Vagina (tissue), 2 donors: Measurements from ENCODE around the gene EHD1. TPM values are rescaled to one million over a fixed set of nuclear protein-coding genes. Genes with fewer than 3 reads are reported as not detected.

Source experiments
- DNase-seq, 2 donors: peaks; one replicate each; pipeline ENCODE4 v3.0.0-alpha.2; 2017; ENCODE audit errors: extremely low spot score in 2 of 2
- H3K27ac ChIP-seq: fragments of 200-600 bp; sonication (generic); one replicate; pipeline ENCODE4 v1.5.1; 2019
- H3K27me3 ChIP-seq: fragments of 200-600 bp; sonication (generic); one replicate; pipeline ENCODE4 v1.5.1; 2019
- H3K36me3 ChIP-seq, 2 donors: fragments of 200-600 bp; sonication (generic); one replicate each; pipeline ENCODE4 v1.5.1; 2017 to 2019
- H3K4me1 ChIP-seq: fragments of 200-600 bp; sonication (generic); one replicate; pipeline ENCODE4 v1.5.1; 2019
- H3K4me3 ChIP-seq, 2 donors: fragments of 200-600 bp; sonication (generic); 1 replicate in 1 of 2; 2 replicates in 1 of 2; pipeline ENCODE4 v1.5.1; 2016 to 2019
- H3K9me3 ChIP-seq: fragments of 200-600 bp; sonication (generic); one replicate; pipeline ENCODE4 v1.5.1; 2019
- POLR2A ChIP-seq, 2 donors: fragments of 450-650 bp; IDR thresholded peaks; one replicate each; pipeline ENCODE4 v1.6.1; 2017; ENCODE audit warnings: antibody characterized with exemption in 2 of 2, mild to moderate bottlenecking in 2 of 2, moderate library complexity in 2 of 2
- POLR2AphosphoS5 ChIP-seq, 2 donors: sonication (generic); formaldehyde crosslinking; IDR thresholded peaks; one replicate each; pipeline ENCODE4 v1.9.0; 2017; ENCODE audit warnings: antibody characterized with exemption in 2 of 2, mild to moderate bottlenecking in 2 of 2, low read depth in 1 of 2; ENCODE audit not compliant: insufficient read depth in 1 of 2
- intact Hi-C: fragments of 100-400 bp; cut with DNase I; formaldehyde crosslinking; loops from one replicate; pipeline ENCODE4 v1.15.1; 2023
- total RNA-seq: library from RNA; depleted of rRNA; stranded (reverse); fragments of >200 nt; gene quantifications from one replicate; pipeline ENCODE4 v1.2.3, GENCODE V29; 2016
- TF ChIP-seq, protein P1 (sequence below), 3 experiments: fragments of 450-650 bp in 2 of 3; fragments of 200-600 bp in 1 of 3; sonication (generic) in 1 of 3; IDR thresholded peaks; one replicate each; pipeline ENCODE4 v1.5.1; 2017 to 2019; ENCODE audit warnings: antibody characterized with exemption in 3 of 3, mild to moderate bottlenecking in 2 of 3, moderate library complexity in 2 of 3

Gene EHD1
- total RNA-seq, 1 donor from 2014 or later: 61.6 TPM

DNA sequence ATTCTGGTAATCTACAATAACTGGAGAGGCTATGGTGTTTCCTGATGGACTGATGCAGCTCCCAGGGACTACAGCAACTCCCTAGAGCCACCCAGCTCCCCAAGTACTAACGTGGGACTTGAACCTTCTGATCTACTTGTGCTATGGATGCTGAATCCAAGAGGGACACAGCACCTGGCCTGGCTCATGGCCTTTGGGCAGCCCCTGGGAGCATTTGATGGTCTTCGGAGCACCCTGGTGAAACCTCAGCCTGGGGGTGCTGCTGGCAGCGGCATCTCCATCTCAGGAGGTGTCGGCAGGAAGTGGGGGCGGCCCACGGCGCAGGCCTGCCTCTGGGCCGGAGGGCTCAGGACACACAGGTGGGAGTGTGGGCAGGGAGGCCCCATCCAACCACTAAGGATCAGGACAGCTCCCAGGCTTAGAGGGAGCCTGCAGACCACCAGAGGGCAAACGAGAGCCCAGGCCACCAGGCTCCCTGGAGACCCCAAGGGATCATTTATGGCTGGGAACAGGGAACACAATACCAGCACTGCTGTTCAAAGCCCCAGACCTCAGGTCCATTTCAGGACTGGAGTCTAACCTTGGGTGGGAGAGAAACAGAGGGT, 8.7 kb downstream of the EHD1 start:
- TF ChIP-seq, protein P1, sequence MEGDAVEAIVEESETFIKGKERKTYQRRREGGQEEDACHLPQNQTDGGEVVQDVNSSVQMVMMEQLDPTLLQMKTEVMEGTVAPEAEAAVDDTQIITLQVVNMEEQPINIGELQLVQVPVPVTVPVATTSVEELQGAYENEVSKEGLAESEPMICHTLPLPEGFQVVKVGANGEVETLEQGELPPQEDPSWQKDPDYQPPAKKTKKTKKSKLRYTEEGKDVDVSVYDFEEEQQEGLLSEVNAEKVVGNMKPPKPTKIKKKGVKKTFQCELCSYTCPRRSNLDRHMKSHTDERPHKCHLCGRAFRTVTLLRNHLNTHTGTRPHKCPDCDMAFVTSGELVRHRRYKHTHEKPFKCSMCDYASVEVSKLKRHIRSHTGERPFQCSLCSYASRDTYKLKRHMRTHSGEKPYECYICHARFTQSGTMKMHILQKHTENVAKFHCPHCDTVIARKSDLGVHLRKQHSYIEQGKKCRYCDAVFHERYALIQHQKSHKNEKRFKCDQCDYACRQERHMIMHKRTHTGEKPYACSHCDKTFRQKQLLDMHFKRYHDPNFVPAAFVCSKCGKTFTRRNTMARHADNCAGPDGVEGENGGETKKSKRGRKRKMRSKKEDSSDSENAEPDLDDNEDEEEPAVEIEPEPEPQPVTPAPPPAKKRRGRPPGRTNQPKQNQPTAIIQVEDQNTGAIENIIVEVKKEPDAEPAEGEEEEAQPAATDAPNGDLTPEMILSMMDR (IDR thresholded peaks at IDR 0.05): no peak
- TF ChIP-seq POLR2A (IDR thresholded peaks at IDR 0.05): no peak
- Histone ChIP-seq H3K27ac (peak overlapping the region; percentile 91), H3K9me3 (no peaks in the 10 kb centered on the region), H3K4me3 (peak overlapping the region; percentile 2 to 21), H3K27me3 (no peaks in the 10 kb centered on the region), H3K36me3 (peaks cover 0 to 17% of the 10 kb centered on the region in 2 donors), H3K4me1 (peaks cover 92% of the 10 kb centered on the region)
- no peak for DNase-seq
- intact Hi-C loops: no loop called here

DNA sequence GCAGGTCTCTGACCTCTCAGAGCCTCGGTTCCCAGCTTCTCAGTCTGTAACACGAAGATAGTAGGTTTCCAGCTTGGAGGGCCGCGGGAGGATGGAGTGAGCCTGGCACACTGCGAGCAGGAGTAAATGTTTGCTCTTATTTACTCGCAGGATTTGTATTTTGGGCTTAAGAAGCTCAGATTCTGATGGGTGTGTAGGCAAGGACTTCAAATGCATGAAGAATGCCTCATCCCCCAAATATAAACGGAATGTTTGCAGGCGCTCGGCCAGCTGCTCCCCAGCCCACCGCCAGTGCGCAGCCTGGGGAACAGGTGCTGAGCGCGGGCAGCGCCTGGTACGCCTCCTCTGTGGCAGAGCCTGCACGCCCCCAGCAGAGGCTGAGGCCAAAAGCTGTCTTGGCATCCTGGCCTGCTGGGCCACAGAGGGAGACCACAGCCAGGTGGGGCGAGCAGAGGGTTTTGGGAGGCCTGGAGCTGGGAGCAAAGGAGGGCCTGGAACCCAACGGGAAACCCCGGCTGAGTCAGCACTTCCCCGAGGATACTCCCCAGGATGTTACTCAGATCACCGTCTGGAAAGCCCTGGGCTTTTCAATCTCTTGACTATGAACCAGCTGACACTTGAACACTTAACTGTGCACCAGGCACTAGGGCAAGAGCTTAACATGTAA, 9.4 kb downstream of the EHD1 start:
- Histone ChIP-seq H3K4me1 (peaks cover 94% of the 10 kb centered on the region), H3K4me3 (peak overlapping the region in 1 of 2 donors; percentile 21), H3K27me3 (no peaks in the 10 kb centered on the region), H3K27ac (peak overlapping the region; percentile 91), H3K9me3 (no peaks in the 10 kb centered on the region), H3K36me3 (peaks cover 0 to 17% of the 10 kb centered on the region in 2 donors)
- DNase-seq: no peak
- TF ChIP-seq POLR2AphosphoS5 (IDR thresholded peaks at IDR 0.05; ENCODE audit: insufficient read depth in 1 of 2, low read depth in 1 of 2) (peak in 1 of 2 donors; percentile 57), POLR2A (IDR thresholded peaks at IDR 0.05) (no peak)
- intact Hi-C loops: no loop called here

DNA sequence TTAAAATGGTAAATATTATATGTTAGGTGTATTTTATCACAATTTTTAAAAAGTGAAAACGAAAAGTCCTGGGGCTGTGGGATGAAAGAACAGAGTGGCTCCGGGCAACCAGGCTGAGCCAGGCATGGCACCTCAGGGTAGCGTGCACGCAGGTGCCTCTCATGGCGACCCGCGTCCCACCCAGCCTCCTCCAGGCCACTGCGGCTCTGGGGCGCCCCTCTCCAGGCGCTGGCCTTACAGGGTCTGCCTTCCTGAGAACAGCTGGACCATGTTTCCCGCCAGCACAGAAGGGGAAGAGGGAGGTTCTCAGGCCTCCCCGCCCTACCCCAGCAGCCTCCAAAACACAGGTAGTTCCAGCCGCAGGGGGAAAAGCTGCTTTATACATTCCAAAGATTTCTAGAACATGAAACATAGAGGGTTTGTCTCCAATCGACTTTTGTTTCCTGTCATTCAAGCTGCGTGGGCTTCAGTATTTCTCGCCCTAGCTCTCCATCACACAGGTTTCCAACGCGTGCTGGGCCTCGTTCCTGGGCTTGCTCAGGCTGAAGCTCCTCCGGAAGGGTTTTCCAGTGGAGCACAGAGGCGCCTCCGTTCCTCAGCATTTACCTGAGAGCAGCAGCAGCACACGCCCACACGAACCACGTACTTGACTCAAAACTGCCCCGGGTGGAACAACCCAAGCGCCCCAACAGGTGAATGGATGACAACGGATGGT, 10.5 kb downstream of the EHD1 start:
- intact Hi-C loops: no loop called here
- H3K4me1 ChIP-seq: peaks cover 98% of the 10 kb centered on the region
- DNase-seq: no peak
- H3K9me3 ChIP-seq: no peaks in the 10 kb centered on the region
- peaks cover 0 to 6% of the 10 kb centered on the region in 2 donors for H3K36me3 ChIP-seq
- TF ChIP-seq, protein P1 (IDR thresholded peaks at IDR 0.05): no peak
- TF ChIP-seq POLR2A (IDR thresholded peaks at IDR 0.05): no peak
- TF ChIP-seq POLR2AphosphoS5 (IDR thresholded peaks at IDR 0.05; ENCODE audit: insufficient read depth in 1 of 2, low read depth in 1 of 2): no peak
- H3K27me3 ChIP-seq: no peaks in the 10 kb centered on the region
- H3K4me3 ChIP-seq: no peak overlapping the region
- H3K27ac ChIP-seq: peak overlapping the region; percentile 91

DNA sequence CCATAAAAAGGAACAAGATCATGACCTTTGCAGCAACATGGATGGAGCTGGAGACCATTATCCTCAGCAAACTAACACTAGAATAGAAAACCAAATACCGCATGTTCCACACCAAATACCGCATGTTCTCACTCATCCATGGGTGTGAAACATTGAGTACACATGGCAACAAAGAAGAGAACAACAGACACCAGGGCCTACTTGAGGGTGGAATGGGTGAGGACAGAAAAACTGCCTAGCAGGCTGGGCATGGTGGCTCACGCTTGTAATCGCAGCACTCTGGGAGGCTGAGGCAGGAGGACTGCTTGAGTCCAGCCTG, 12.3 kb downstream of the EHD1 start:
- H3K36me3 ChIP-seq: no peaks in the 10 kb centered on the region
- intact Hi-C loops: no loop called here
- peaks cover 93% of the 10 kb centered on the region for H3K4me1 ChIP-seq
- DNase-seq: no peak
- no peak overlapping the region for H3K4me3 ChIP-seq
- no peaks in the 10 kb centered on the region for H3K27me3 ChIP-seq
- TF ChIP-seq POLR2AphosphoS5 (IDR thresholded peaks at IDR 0.05; ENCODE audit: insufficient read depth in 1 of 2, low read depth in 1 of 2) (no peak), POLR2A (IDR thresholded peaks at IDR 0.05) (no peak)
- TF ChIP-seq, protein P1 (IDR thresholded peaks at IDR 0.05): no peak
- peak overlapping the region; percentile 86 for H3K27ac ChIP-seq
- H3K9me3 ChIP-seq: no peaks in the 10 kb centered on the region

DNA sequence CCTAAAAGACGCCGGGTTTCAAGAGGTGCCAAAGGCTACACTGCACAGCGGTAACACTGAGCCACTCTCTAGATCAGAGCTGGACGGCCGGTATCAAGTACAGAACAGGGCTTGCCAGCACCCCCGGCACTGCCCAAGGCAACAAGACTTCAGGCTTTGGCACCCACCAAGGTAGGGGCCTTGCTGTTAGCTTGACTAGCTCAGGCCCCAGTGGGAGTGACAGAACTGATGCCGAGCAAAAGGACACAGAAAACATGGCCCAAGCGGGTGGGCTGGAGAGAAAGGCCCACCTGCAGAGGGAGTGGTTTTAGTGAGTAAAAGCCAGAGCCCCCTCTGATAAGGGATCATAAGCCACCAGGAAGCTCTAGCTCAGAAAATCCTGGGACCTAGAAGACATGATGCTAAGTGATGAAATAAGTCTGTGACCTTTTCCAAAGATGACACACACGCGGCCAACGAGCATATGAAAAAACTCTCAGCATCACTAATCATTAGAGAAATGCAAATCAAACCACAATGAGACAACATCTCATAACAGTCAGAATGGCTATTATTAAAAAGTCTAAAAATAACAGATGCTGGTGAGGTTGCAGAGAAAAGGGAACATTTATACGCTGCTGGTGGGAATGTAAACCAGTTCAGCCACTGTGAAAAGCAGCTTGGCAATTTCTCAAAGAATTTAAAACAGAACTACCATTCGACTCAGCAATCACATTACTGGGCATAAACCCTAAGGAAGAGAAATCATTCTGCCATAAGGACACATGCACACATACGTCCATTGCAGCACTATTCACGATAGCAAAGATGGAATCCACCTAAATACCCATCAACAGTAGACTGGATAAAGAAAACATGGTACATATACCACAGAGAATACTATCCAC, 12.9 kb downstream of the EHD1 start:
- Histone ChIP-seq H3K36me3 (no peaks in the 10 kb centered on the region), H3K27me3 (no peaks in the 10 kb centered on the region), H3K4me1 (peaks cover 87% of the 10 kb centered on the region), H3K4me3 (peak overlapping the region; percentile 3 to 10), H3K9me3 (no peaks in the 10 kb centered on the region), H3K27ac (peak overlapping the region; percentile 86)
- DNase-seq: no peak
- intact Hi-C loops: no loop called here
- TF ChIP-seq POLR2A (IDR thresholded peaks at IDR 0.05) (no peak), POLR2AphosphoS5 (IDR thresholded peaks at IDR 0.05; ENCODE audit: insufficient read depth in 1 of 2, low read depth in 1 of 2) (no peak)
- TF ChIP-seq, protein P1 (IDR thresholded peaks at IDR 0.05): no peak
